K562 (cell line): ENCODE results near the gene C4A. TPM values are rescaled to one million over a fixed set of nuclear protein-coding genes. Genes with fewer than 3 reads are reported as not detected.
A peak's percentile ranks its signal among the peaks of the same experiment; 100 is the strongest.

Experiments used
- ATAC-seq: fragments of 200-7000 bp; cut with Tn5 transposase; 3 replicates; pipeline ENCODE4 v1.9.1; 2020; ENCODE audit warnings: moderate library complexity
- BruUV-seq: library from RNA; stranded (reverse); fragments of 400-500 nt; replicated peaks from 2 replicates; lab custom pipeline; 2021; lab: Mats Ljungman, UMichigan
- CTCF ChIA-PET: fragments of 300-600 bp; formaldehyde crosslinking; extraction: SDS; loops from one replicate; lab custom pipeline; 2021; ENCODE audit warnings: low intra/inter-chr PET ratio; lab: Yijun Ruan, JAX
- POLR2A ChIA-PET: fragments of 300-600, 350-650 bp; sonication (Branson Sonifier 250); formaldehyde crosslinking; extraction: SDS; loops from one replicate; lab custom pipeline; 2021; ENCODE audit warnings: antibody characterized with exemption, inconsistent platforms; lab: Yijun Ruan, JAX
- DNase-seq, 4 experiments: peaks; one replicate each; pipeline versions ENCODE4 v3.0.0 to v3.0.0-alpha.2; 2011 to 2018; ENCODE audit warnings: low spot score in 3 of 4, mixed read lengths in 3 of 4; ENCODE audit errors: extremely low read depth in 1 of 4
- FAIRE-seq: peaks from 2 replicates; lab custom pipeline; 2011; peaks lifted over from hg19 to GRCh38; lab: Jason Lieb, UNC
- H2AFZ ChIP-seq: 2 replicates; pipeline ENCODE4 v1.6.0; 2011; ENCODE audit warnings: low read depth, low read length, control low read depth, inconsistent platforms
- H3K27ac ChIP-seq: fragments of 200-600 bp; 3 replicates; pipeline ENCODE4 v1.8.0; 2011; ENCODE audit warnings: low read depth, mild to moderate bottlenecking, control low read depth, inconsistent platforms, low read length, moderate library complexity, mixed read lengths; ENCODE audit errors: extremely low read depth
- H3K27me3 ChIP-seq, 2 experiments: fragments of 300-600 bp in 1 of 2; 2 replicates in 1 of 2; 3 replicates in 1 of 2; pipeline versions ENCODE4 v1.6.0 to v1.8.0; 2011; ENCODE audit warnings: inconsistent platforms in 2 of 2, low read length in 2 of 2, mild to moderate bottlenecking in 1 of 2, mixed read lengths in 1 of 2, moderate library complexity in 1 of 2; ENCODE audit not compliant: control insufficient read depth in 2 of 2, insufficient read depth in 2 of 2
- H3K36me3 ChIP-seq: fragments of 300-600 bp; 3 replicates; pipeline ENCODE4 v1.8.0; 2011; ENCODE audit warnings: mild to moderate bottlenecking, low read length, inconsistent platforms; ENCODE audit not compliant: control insufficient read depth, insufficient read depth
- H3K4me1 ChIP-seq, 2 experiments: fragments of 200-600 bp in 1 of 2; replicated peaks in 1 of 2; 2 replicates in 1 of 2; 3 replicates in 1 of 2; pipeline versions ENCODE4 v1.5.1 to v1.8.0; 2011; ENCODE audit warnings: inconsistent platforms in 2 of 2, low read length in 2 of 2, mild to moderate bottlenecking in 1 of 2, mixed read lengths in 1 of 2, moderate library complexity in 1 of 2; ENCODE audit not compliant: control insufficient read depth in 2 of 2, insufficient read depth in 2 of 2
- H3K4me2 ChIP-seq: 2 replicates; pipeline ENCODE4 v1.6.1; 2011; ENCODE audit warnings: low read length, control low read depth, inconsistent platforms, mixed read lengths; ENCODE audit not compliant: insufficient read depth
- H3K4me3 ChIP-seq: fragments of 200-600 bp; sonication (generic), shearing (Covaris generic); 2 replicates; pipeline ENCODE4 v1.5.1; 2016; ENCODE audit warnings: control low read depth, inconsistent platforms
- H3K79me2 ChIP-seq: fragments of 200-600 bp; 3 replicates; pipeline ENCODE4 v1.8.0; 2011; ENCODE audit warnings: low read length, inconsistent platforms; ENCODE audit not compliant: control insufficient read depth, insufficient read depth
- H3K9ac ChIP-seq, 2 experiments: 2 replicates each; pipeline versions ENCODE4 v1.6.0 to v1.6.1; 2011; ENCODE audit warnings: low read depth in 2 of 2, low read length in 2 of 2, control low read depth in 1 of 2, inconsistent platforms in 1 of 2, mild to moderate bottlenecking in 1 of 2, mixed read lengths in 1 of 2; ENCODE audit not compliant: insufficient read depth in 1 of 2
- H3K9me1 ChIP-seq: one replicate; pipeline ENCODE4 v1.6.0; 2011; ENCODE audit warnings: inconsistent platforms, mild to moderate bottlenecking, low read length, moderate library complexity; ENCODE audit not compliant: control insufficient read depth, insufficient read depth
- H3K9me3 ChIP-seq: replicated peaks from 2 replicates; pipeline ENCODE4 v1.5.1; 2011; ENCODE audit warnings: low read depth, low read length, inconsistent platforms; ENCODE audit not compliant: control insufficient read depth, insufficient read depth
- H4K20me1 ChIP-seq: replicated peaks from 2 replicates; pipeline ENCODE4 v1.6.1; 2011; ENCODE audit warnings: low read length, inconsistent platforms, mixed read lengths; ENCODE audit not compliant: control insufficient read depth, insufficient read depth
- FOXA3 ChIP-seq, 2 experiments: fragments of 450-650 bp in 1 of 2; sonication (generic) in 1 of 2; formaldehyde crosslinking; IDR thresholded peaks in 1 of 2; conservative IDR thresholded peaks in 1 of 2; 2 replicates each; pipeline versions ENCODE4 v1.4.0 to v1.8.0; 2020 to 2022; ENCODE audit warnings: mild to moderate bottlenecking in 2 of 2, missing genetic modification reagents in 1 of 2
- ZBED1 ChIP-seq: IDR thresholded peaks from 2 replicates; pipeline ENCODE4 v1.6.1; 2014
- WGBS: fragments of 100-300 bp; shearing (Covaris generic); methylation state at CpG from one replicate; pipeline ENCODE4 v1.1.6; 2016; ENCODE audit warnings: low coverage, mixed read lengths; ENCODE audit not compliant: insufficient coverage; ENCODE audit errors: missing lambda C conversion rate; 5-methylcytosine and 5-hydroxymethylcytosine counted together
- in situ Hi-C: fragments of 300-500 bp; cut with MboI; formaldehyde crosslinking; loops from 4 replicates; pipeline ENCODE4 v1.15.0; 2018; ENCODE audit warnings: inconsistent platforms, mixed read lengths
- intact Hi-C: fragments of 100-400 bp; cut with micrococcal nuclease; formaldehyde crosslinking; loops from 2 replicates; pipeline ENCODE4 v1.14.2; 2022
- polyA plus RNA-seq, 8 experiments: library from polyadenylated mRNA; depleted of rRNA in 4 of 8; stranded (reverse) in 5 of 8; unstranded in 3 of 8; fragments of >200 nt; fragmentation: Nextera tagmentation in 2 of 8; fragmentation: Illumina TruSeq in 1 of 8; extraction: Ambion mirVana in 2 of 8; extraction: Trizol in 1 of 8; gene quantifications; 2 replicates each; pipeline versions ENCODE4 v1.2.1 to v1.2.3, GENCODE V29; 2011 to 2014; ENCODE audit warnings: inconsistent platforms in 1 of 8, missing spikeins in 1 of 8
- total RNA-seq, 7 experiments: library from RNA; depleted of rRNA in 6 of 7; stranded (reverse); fragments of >200 nt in 6 of 7; fragmentation: Illumina TruSeq in 2 of 7; extraction: Trizol in 2 of 7; gene quantifications; 2 replicates each; pipeline versions ENCODE4 v1.2.1 to v1.2.3, GENCODE V29; 2011 to 2021; ENCODE audit warnings: low replicate concordance in 1 of 7
- TF ChIP-seq, protein P1 (sequence below): fragments of 450-650 bp; IDR thresholded peaks from 2 replicates; pipeline ENCODE4 v1.6.1; 2016

The C4A gene
- total and polyA plus RNA-seq, 9 of the 15 experiments (the other 6 are each of a cell fraction or from before 2014, with no cell fraction given) = 0.27 to 7.6 (median 5.0) TPM

DNA sequence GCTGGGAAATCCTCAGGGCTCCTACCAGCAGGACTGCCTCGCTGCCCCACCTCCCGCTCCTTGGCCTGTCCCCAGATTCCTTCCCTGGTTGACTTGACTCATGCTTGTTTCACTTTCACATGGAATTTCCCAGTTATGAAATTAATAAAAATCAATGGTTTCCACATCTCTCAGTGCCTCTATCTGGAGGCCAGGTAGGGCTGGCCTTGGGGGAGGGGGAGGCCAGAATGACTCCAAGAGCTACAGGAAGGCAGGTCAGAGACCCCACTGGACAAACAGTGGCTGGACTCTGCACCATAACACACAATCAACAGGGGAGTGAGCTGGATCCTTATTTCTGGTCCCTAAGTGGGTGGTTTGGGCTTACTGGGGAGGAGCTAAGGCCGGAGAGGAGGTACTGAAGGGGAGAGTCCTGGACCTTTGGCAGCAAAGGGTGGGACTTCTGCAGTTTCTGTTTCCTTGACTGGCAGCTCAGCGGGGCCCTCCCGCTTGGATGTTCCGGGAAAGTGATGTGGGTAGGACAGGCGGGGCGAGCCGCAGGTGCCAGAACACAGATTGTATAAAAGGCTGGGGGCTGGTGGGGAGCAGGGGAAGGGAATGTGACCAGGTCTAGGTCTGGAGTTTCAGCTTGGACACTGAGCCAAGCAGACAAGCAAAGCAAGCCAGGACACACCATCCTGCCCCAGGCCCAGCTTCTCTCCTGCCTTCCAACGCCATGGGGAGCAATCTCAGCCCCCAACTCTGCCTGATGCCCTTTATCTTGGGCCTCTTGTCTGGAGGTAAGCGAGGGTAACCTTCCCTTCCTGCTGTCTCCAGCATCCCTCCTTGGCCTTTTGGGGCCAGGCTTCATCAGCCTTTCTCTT is 36.1 kb upstream of the C4A start, which contains the start of gene CFB:
TSS of gene CFB (plus strand) at position 589 of the 863 bp plus-strand sequence. CDS start at position 716, 127 bp downstream.
- no peaks in the 10 kb centered on the region for H3K79me2 ChIP-seq
- WGBS = 33% methylated on average over 11 of the region's 11 CpGs
- H3K36me3 ChIP-seq = peaks cover under 1% of the 10 kb centered on the region; the same call in 1 of the 3 replicates
- H3K9me3 ChIP-seq = no peaks in the 10 kb centered on the region
- POLR2A ChIA-PET = interaction anchor here (0.7 to 1.2 kb wide), 4 partner anchors 11 to 97 kb away, joined by 3 to 6 read pairs (median 4); partner anchors contain the start of gene DXO
- in situ Hi-C loops = no loop called here
- H2AFZ ChIP-seq = no peak within 1 kb of the TSS
- DNase-seq = peak in 1 of 4 experiments; percentile 8
- intact Hi-C loops = loop anchor here (5.0 kb wide), 1 partner anchor 43 kb away; the partner anchor contains the start of gene ZBTB12
- no TSS peak for BruUV-seq
- 0 out of 4 replicates have a peak within 1 kb of the TSS, but pooled peaks of 1 of the 2 experiments have one; percentile 17 for H3K9ac ChIP-seq
- ATAC-seq = no peak
- TF ChIP-seq, protein P1, sequence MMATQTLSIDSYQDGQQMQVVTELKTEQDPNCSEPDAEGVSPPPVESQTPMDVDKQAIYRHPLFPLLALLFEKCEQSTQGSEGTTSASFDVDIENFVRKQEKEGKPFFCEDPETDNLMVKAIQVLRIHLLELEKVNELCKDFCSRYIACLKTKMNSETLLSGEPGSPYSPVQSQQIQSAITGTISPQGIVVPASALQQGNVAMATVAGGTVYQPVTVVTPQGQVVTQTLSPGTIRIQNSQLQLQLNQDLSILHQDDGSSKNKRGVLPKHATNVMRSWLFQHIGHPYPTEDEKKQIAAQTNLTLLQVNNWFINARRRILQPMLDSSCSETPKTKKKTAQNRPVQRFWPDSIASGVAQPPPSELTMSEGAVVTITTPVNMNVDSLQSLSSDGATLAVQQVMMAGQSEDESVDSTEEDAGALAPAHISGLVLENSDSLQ = peak; percentile 83
- no peak for TF ChIP-seq ZBED1
- TF ChIP-seq FOXA3 (CRISPR knock-in tag; conservative IDR thresholded peaks at IDR 0.05 in 1 of 2, IDR thresholded peaks at IDR 0.05 in 1 of 2) = 0 out of 4 replicates have a peak, but pooled peaks of 1 of the 2 experiments have one; percentile 23
- H3K4me3 ChIP-seq = no peak within 1 kb of the TSS
- H3K4me1 ChIP-seq = peaks cover 18 to 26% of the 10 kb centered on the region in 2 experiments
- no peaks in the 10 kb centered on the region for H4K20me1 ChIP-seq
- no peak within 1 kb of the TSS for H3K27ac ChIP-seq
- CTCF ChIA-PET = no interaction called here
- peaks cover 2 to 26% of the 10 kb centered on the region in 2 experiments; a peak in 3 of 5 replicates for H3K27me3 ChIP-seq
- H3K9me1 ChIP-seq = peaks cover 7% of the 10 kb centered on the region
- no peak within 1 kb of the TSS for H3K4me2 ChIP-seq
- FAIRE-seq = no peak
